ENCODE measurements around the gene FXR2.
"Not testable (repeated sequence)": the region's sequence is repeated elsewhere in the genome, so short reads cannot be mapped to it uniquely, and the experiment has no call there.

Gene FXR2

GRCh38 chr17:7651097-7651664 lies 36.5 kb upstream of the FXR2 start:
- Histone ChIP-seq H3K27me3 (ENCODE audit: insufficient read depth, insufficient read length) (peaks cover 22% of the 10 kb centered on the region), H3K36me3 (ENCODE audit: insufficient read depth, insufficient read length, low read length) (no peaks in the 10 kb centered on the region), H3K9ac (ENCODE audit: insufficient read length, low read depth) (peak overlapping the region; percentile 64), H3K9me3 (ENCODE audit: insufficient read depth, low read length) (no peaks in the 10 kb centered on the region), H3K4me1 (ENCODE audit: insufficient read depth, insufficient read length) (peaks cover 9% of the 10 kb centered on the region), H3K4me3 (ENCODE audit: insufficient read length, low read depth) (peak overlapping the region; percentile 59)
- no peak for DNase-seq (ENCODE audit: low read depth, low spot score)
- TF ChIP-seq ZNF274 (IDR thresholded peaks at IDR 0.05; ENCODE audit: low read depth, low read length) = no peak
- TF ChIP-seq YY1 (IDR thresholded peaks at IDR 0.05; ENCODE audit: insufficient read depth, insufficient read length) = no peak
- no peak for TF ChIP-seq SUZ12 (IDR thresholded peaks at IDR 0.05; ENCODE audit: extremely low read depth, insufficient read depth, insufficient read length)

- peak; percentile 74 for DNase-seq (ENCODE audit: low read depth, low spot score)
- Histone ChIP-seq H3K4me3 (ENCODE audit: insufficient read length, low read depth) (peak within 1 kb of the TSS; percentile 59), H3K4me1 (ENCODE audit: insufficient read depth, insufficient read length) (peaks cover 9% of the 10 kb centered on the region), H3K9ac (ENCODE audit: insufficient read length, low read depth) (peak within 1 kb of the TSS; percentile 74), H3K27me3 (ENCODE audit: insufficient read depth, insufficient read length) (peaks cover 22% of the 10 kb centered on the region), H3K9me3 (ENCODE audit: insufficient read depth, low read length) (no peaks in the 10 kb centered on the region), H3K36me3 (ENCODE audit: insufficient read depth, insufficient read length, low read length) (no peaks in the 10 kb centered on the region)
- TF ChIP-seq YY1 (IDR thresholded peaks at IDR 0.05; ENCODE audit: insufficient read depth, insufficient read length) (no peak), ZNF274 (IDR thresholded peaks at IDR 0.05; ENCODE audit: low read depth, low read length) (no peak), SUZ12 (IDR thresholded peaks at IDR 0.05; ENCODE audit: extremely low read depth, insufficient read depth, insufficient read length) (no peak)
Measured at GRCh38 chr17:7650509-7651096, 35.9 kb upstream of the FXR2 start, which contains the start of gene ATP1B2. ATP1B2 (plus strand) TSS chr17:7650926; CDS start chr17:7651519, 593 bp downstream.

GRCh38 chr17:7647018-7647417 lies 32.3 kb upstream of the FXR2 start:
- TF ChIP-seq ZNF274 (IDR thresholded peaks at IDR 0.05; ENCODE audit: low read depth, low read length) = no peak
- Histone ChIP-seq H3K9me3 (ENCODE audit: insufficient read depth, low read length) (no peaks in the 10 kb centered on the region), H3K4me3 (ENCODE audit: insufficient read length, low read depth) (no peak overlapping the region), H3K9ac (ENCODE audit: insufficient read length, low read depth) (no peak overlapping the region), H3K4me1 (ENCODE audit: insufficient read depth, insufficient read length) (peaks cover 4% of the 10 kb centered on the region), H3K27me3 (ENCODE audit: insufficient read depth, insufficient read length) (peaks cover 11% of the 10 kb centered on the region), H3K36me3 (ENCODE audit: insufficient read depth, insufficient read length, low read length) (no peaks in the 10 kb centered on the region)
- no peak for DNase-seq (ENCODE audit: low read depth, low spot score)

- TF ChIP-seq ZNF274 (IDR thresholded peaks at IDR 0.05; ENCODE audit: low read depth, low read length) (no peak), YY1 (IDR thresholded peaks at IDR 0.05; ENCODE audit: insufficient read depth, insufficient read length) (no peak), SUZ12 (IDR thresholded peaks at IDR 0.05; ENCODE audit: extremely low read depth, insufficient read depth, insufficient read length) (no peak)
- peaks cover 6% of the 10 kb centered on the region for H3K27me3 ChIP-seq (ENCODE audit: insufficient read depth, insufficient read length)
- no peak overlapping the region for H3K4me3 ChIP-seq (ENCODE audit: insufficient read length, low read depth)
- H3K9ac ChIP-seq (ENCODE audit: insufficient read length, low read depth) = no peak overlapping the region
- no peak for DNase-seq (ENCODE audit: low read depth, low spot score)
- H3K36me3 ChIP-seq (ENCODE audit: insufficient read depth, insufficient read length, low read length) = no peaks in the 10 kb centered on the region
- peaks cover 3% of the 10 kb centered on the region for H3K4me1 ChIP-seq (ENCODE audit: insufficient read depth, insufficient read length)
- no peaks in the 10 kb centered on the region for H3K9me3 ChIP-seq (ENCODE audit: insufficient read depth, low read length)
Measured at GRCh38 chr17:7646457-7646856, 31.8 kb upstream of the FXR2 start.

- no peak for DNase-seq (ENCODE audit: low read depth, low spot score)
- Histone ChIP-seq H3K4me3 (ENCODE audit: insufficient read length, low read depth) (no peak overlapping the region), H3K4me1 (ENCODE audit: insufficient read depth, insufficient read length) (no peaks in the 10 kb centered on the region), H3K27me3 (ENCODE audit: insufficient read depth, insufficient read length) (no peaks in the 10 kb centered on the region), H3K9ac (ENCODE audit: insufficient read length, low read depth) (no peak overlapping the region), H3K36me3 (ENCODE audit: insufficient read depth, insufficient read length, low read length) (no peaks in the 10 kb centered on the region), H3K9me3 (ENCODE audit: insufficient read depth, low read length) (no peaks in the 10 kb centered on the region)
- TF ChIP-seq SUZ12 (IDR thresholded peaks at IDR 0.05; ENCODE audit: extremely low read depth, insufficient read depth, insufficient read length) = no peak
- no peak for TF ChIP-seq YY1 (IDR thresholded peaks at IDR 0.05; ENCODE audit: insufficient read depth, insufficient read length)
- no peak for TF ChIP-seq ZNF274 (IDR thresholded peaks at IDR 0.05; ENCODE audit: low read depth, low read length)
Measured at GRCh38 chr17:7644775-7645174, 30.1 kb upstream of the FXR2 start.

GRCh38 chr17:7641635-7642034 lies 26.9 kb upstream of the FXR2 start:
- DNase-seq (ENCODE audit: low read depth, low spot score); H3K4me3 ChIP-seq (ENCODE audit: insufficient read length, low read depth); H3K9ac ChIP-seq (ENCODE audit: insufficient read length, low read depth); H3K4me1 ChIP-seq (ENCODE audit: insufficient read depth, insufficient read length); H3K27me3 ChIP-seq (ENCODE audit: insufficient read depth, insufficient read length); H3K36me3 ChIP-seq (ENCODE audit: insufficient read depth, insufficient read length, low read length); H3K9me3 ChIP-seq (ENCODE audit: insufficient read depth, low read length): not testable (repeated sequence)

GRCh38 chr17:7640783-7641182 lies 26.1 kb upstream of the FXR2 start:
- TF ChIP-seq SUZ12 (IDR thresholded peaks at IDR 0.05; ENCODE audit: extremely low read depth, insufficient read depth, insufficient read length) = no peak
- H3K4me1 ChIP-seq (ENCODE audit: insufficient read depth, insufficient read length) = no peaks in the 10 kb centered on the region
- no peaks in the 10 kb centered on the region for H3K36me3 ChIP-seq (ENCODE audit: insufficient read depth, insufficient read length, low read length)
- no peak for DNase-seq (ENCODE audit: low read depth, low spot score)
- no peaks in the 10 kb centered on the region for H3K27me3 ChIP-seq (ENCODE audit: insufficient read depth, insufficient read length)
- no peaks in the 10 kb centered on the region for H3K9me3 ChIP-seq (ENCODE audit: insufficient read depth, low read length)
- no peak overlapping the region for H3K9ac ChIP-seq (ENCODE audit: insufficient read length, low read depth)
- H3K4me3 ChIP-seq (ENCODE audit: insufficient read length, low read depth) = no peak overlapping the region

- no peak for DNase-seq (ENCODE audit: low read depth, low spot score)
- peak overlapping the region; percentile 50 for H3K9ac ChIP-seq (ENCODE audit: insufficient read length, low read depth)
Measured at GRCh38 chr17:7636163-7636562, 21.5 kb upstream of the FXR2 start.

More at GRCh38 chr17:7636163-7636562, 21.5 kb upstream of the FXR2 start:
- no peak overlapping the region for H3K4me3 ChIP-seq (ENCODE audit: insufficient read length, low read depth)
- no peaks in the 10 kb centered on the region for H3K36me3 ChIP-seq (ENCODE audit: insufficient read depth, insufficient read length, low read length)
- H3K27me3 ChIP-seq (ENCODE audit: insufficient read depth, insufficient read length) = no peaks in the 10 kb centered on the region
- no peaks in the 10 kb centered on the region for H3K9me3 ChIP-seq (ENCODE audit: insufficient read depth, low read length)
- TF ChIP-seq SUZ12 (IDR thresholded peaks at IDR 0.05; ENCODE audit: extremely low read depth, insufficient read depth, insufficient read length) (no peak), ZNF274 (IDR thresholded peaks at IDR 0.05; ENCODE audit: low read depth, low read length) (no peak)
- H3K4me1 ChIP-seq (ENCODE audit: insufficient read depth, insufficient read length) = peaks cover 2% of the 10 kb centered on the region
